SK-N-SH treated with all-trans-retinoic acid at 6 μM for 48 hours (cell line): Measurements from ENCODE around the gene THUMPD2.

Experiments
- ATAC-seq: fragments of 200-7000 bp; cut with Tn5 transposase; 3 replicates; pipeline ENCODE4 v1.9.1; 2020; ENCODE audit warnings: mild to moderate bottlenecking, moderate library complexity
- ARNTL ChIP-seq: fragments of 450-650 bp; formaldehyde crosslinking; IDR thresholded peaks from 2 replicates; pipeline ENCODE4 v1.5.0; 2020; ENCODE audit warnings: low read depth, mild to moderate bottlenecking, moderate library complexity, borderline replicate concordance
- BACH2 ChIP-seq: fragments of 250-450 bp; sonication (Bioruptor Pico); IDR thresholded peaks from 2 replicates; pipeline ENCODE4 v1.9.0; 2021; ENCODE audit warnings: mild to moderate bottlenecking, borderline replicate concordance
- CREB5 ChIP-seq: fragments of 250-450 bp; sonication (Bioruptor Pico); IDR thresholded peaks from 2 replicates; pipeline ENCODE4 v1.5.1; 2020; ENCODE audit warnings: low read depth, mild to moderate bottlenecking, moderate library complexity
- CSDC2 ChIP-seq: fragments of 250-450 bp; sonication (Bioruptor Pico); IDR thresholded peaks from 2 replicates; pipeline ENCODE4 v1.5.0; 2020; ENCODE audit warnings: mild to moderate bottlenecking, moderate library complexity
- CSRNP3 ChIP-seq: fragments of 250-450 bp; sonication (Bioruptor Pico); IDR thresholded peaks from 2 replicates; pipeline ENCODE4 v1.5.1; 2021; ENCODE audit warnings: mild to moderate bottlenecking, moderate library complexity
- ESRRG ChIP-seq: fragments of 250-450 bp; sonication (Bioruptor Pico); IDR thresholded peaks from 2 replicates; pipeline ENCODE4 v1.6.1; 2021; ENCODE audit warnings: mild to moderate bottlenecking
- GLIS3 ChIP-seq: fragments of 250-450 bp; sonication (Bioruptor Pico); IDR thresholded peaks from 2 replicates; pipeline ENCODE4 v1.5.0; 2020; ENCODE audit warnings: mild to moderate bottlenecking, moderate library complexity
- ISL1 ChIP-seq: fragments of 250-450 bp; sonication (Bioruptor Pico); IDR thresholded peaks from 2 replicates; pipeline ENCODE4 v2.1.2; 2022; ENCODE audit warnings: mild to moderate bottlenecking, moderate library complexity
- OSR1 ChIP-seq: fragments of 250-450 bp; sonication (Bioruptor Pico); IDR thresholded peaks from 2 replicates; pipeline ENCODE4 v1.8.0; 2022; ENCODE audit warnings: moderate library complexity, mild to moderate bottlenecking, inconsistent platforms
- POU6F1 ChIP-seq: fragments of 250-450 bp; sonication (Bioruptor Pico); IDR thresholded peaks from 2 replicates; pipeline ENCODE4 v1.8.0; 2021; ENCODE audit warnings: low read depth, mild to moderate bottlenecking, moderate library complexity, borderline replicate concordance
- PPARA ChIP-seq: fragments of 250-450 bp; sonication (Bioruptor Pico); IDR thresholded peaks from 2 replicates; pipeline ENCODE4 v1.5.0; 2020; ENCODE audit warnings: mild to moderate bottlenecking, borderline replicate concordance
- RARB ChIP-seq: fragments of 250-450 bp; sonication (Bioruptor Pico); IDR thresholded peaks from 2 replicates; pipeline ENCODE4 v1.8.0; 2021; ENCODE audit warnings: mild to moderate bottlenecking, moderate library complexity
- SNAI2 ChIP-seq: fragments of 250-450 bp; sonication (Bioruptor Pico); IDR thresholded peaks from 2 replicates; pipeline ENCODE4 v1.5.0; 2020; ENCODE audit warnings: mild to moderate bottlenecking, moderate library complexity
- TCF4 ChIP-seq: fragments of 250-450 bp; sonication (Bioruptor Pico); IDR thresholded peaks from 2 replicates; pipeline ENCODE4 v1.8.0; 2021; ENCODE audit warnings: mild to moderate bottlenecking, moderate library complexity, borderline replicate concordance
- TOX ChIP-seq: fragments of 250-450 bp; sonication (Bioruptor Pico); IDR thresholded peaks from 2 replicates; pipeline ENCODE4 v1.8.0; 2021; ENCODE audit warnings: mild to moderate bottlenecking, moderate library complexity, borderline replicate concordance
- TSHZ2 ChIP-seq: fragments of 250-450 bp; sonication (Bioruptor Pico); IDR thresholded peaks from 2 replicates; pipeline ENCODE4 v1.5.0; 2020; ENCODE audit warnings: mild to moderate bottlenecking, moderate library complexity
- ZC3H10 ChIP-seq: fragments of 250-450 bp; sonication (Bioruptor Pico); IDR thresholded peaks from 2 replicates; pipeline ENCODE4 v1.5.1; 2021; ENCODE audit warnings: mild to moderate bottlenecking, moderate library complexity
- ZFP3 ChIP-seq: fragments of 250-450 bp; sonication (Bioruptor Pico); IDR thresholded peaks from 2 replicates; pipeline ENCODE4 v1.5.0; 2020; ENCODE audit warnings: mild to moderate bottlenecking, moderate library complexity
- ZFP30 ChIP-seq: fragments of 450-650 bp; formaldehyde crosslinking; IDR thresholded peaks from 2 replicates; pipeline ENCODE4 v1.5.0; 2022; ENCODE audit warnings: mild to moderate bottlenecking, moderate library complexity
- ZNF565 ChIP-seq: fragments of 450-650 bp; formaldehyde crosslinking; conservative IDR thresholded peaks from 2 replicates; pipeline ENCODE4 v1.5.0; 2020; ENCODE audit warnings: low read depth, mild to moderate bottlenecking, moderate library complexity
- ZNF70 ChIP-seq: fragments of 450-650 bp; formaldehyde crosslinking; IDR thresholded peaks from 2 replicates; pipeline ENCODE4 v1.5.0; 2020; ENCODE audit warnings: mild to moderate bottlenecking, moderate library complexity
- ZNF8 ChIP-seq: fragments of 450-650 bp; formaldehyde crosslinking; IDR thresholded peaks from 2 replicates; pipeline ENCODE4 v1.5.0; 2020; ENCODE audit warnings: mild to moderate bottlenecking, moderate library complexity

Gene THUMPD2

GRCh38 chr2:39738936-39739335, 40.1 kb downstream of the THUMPD2 start:
- no peak for TF ChIP-seq CREB5 (CRISPR knock-in tag)
- ATAC-seq, result peak; percentile 6; the same call in 2 of the 3 replicates

GRCh38 chr2:39737661-39738060, 41.4 kb downstream of the THUMPD2 start:
- ATAC-seq, result peak; percentile 93
- TF ChIP-seq ZFP3 (CRISPR knock-in tag) (no peak), TOX (CRISPR knock-in tag) (no peak), ZNF565 (CRISPR knock-in tag) (no peak), ZNF8 (CRISPR knock-in tag) (no peak), BACH2 (CRISPR knock-in tag) (no peak), SNAI2 (no peak), ZFP30 (no peak), RARB (CRISPR knock-in tag) (no peak), GLIS3 (CRISPR knock-in tag) (no peak), PPARA (CRISPR knock-in tag) (no peak)

- ATAC-seq, result peak; percentile 78
- TF ChIP-seq OSR1 (no peak), ARNTL (CRISPR knock-in tag) (no peak), CSRNP3 (CRISPR knock-in tag) (no peak), ZC3H10 (CRISPR knock-in tag) (no peak), TOX (CRISPR knock-in tag) (no peak), TCF4 (CRISPR knock-in tag) (no peak), ZFP3 (CRISPR knock-in tag) (no peak), ISL1 (CRISPR knock-in tag) (no peak), ZNF8 (CRISPR knock-in tag) (no peak), CSDC2 (CRISPR knock-in tag) (no peak)
- TF ChIP-seq, all 23 proteins: peak for 0
Observed at GRCh38 chr2:39736640-39737039, 42.4 kb downstream of the THUMPD2 start.

GRCh38 chr2:39735648-39736047, 43.4 kb downstream of the THUMPD2 start:
- TF ChIP-seq TOX (CRISPR knock-in tag) (no peak), OSR1 (no peak), ZC3H10 (CRISPR knock-in tag) (no peak), TSHZ2 (CRISPR knock-in tag) (no peak), RARB (CRISPR knock-in tag) (no peak)
- no peak for ATAC-seq

- ATAC-seq, result no peak
- no peak for TF ChIP-seq CSDC2 (CRISPR knock-in tag)
- TF ChIP-seq ESRRG (CRISPR knock-in tag), result no peak
- no peak for TF ChIP-seq POU6F1
- no peak for TF ChIP-seq CREB5 (CRISPR knock-in tag)
- no peak for TF ChIP-seq TCF4 (CRISPR knock-in tag)
- TF ChIP-seq ISL1 (CRISPR knock-in tag), result no peak
- no peak for TF ChIP-seq OSR1
- no peak for TF ChIP-seq ZNF8 (CRISPR knock-in tag)
- TF ChIP-seq ZNF70, result no peak
Observed at GRCh38 chr2:39734445-39734844, 44.6 kb downstream of the THUMPD2 start.
